Measurements from ENCODE around the gene ZNF526.

ZNF526 gene

DNA sequence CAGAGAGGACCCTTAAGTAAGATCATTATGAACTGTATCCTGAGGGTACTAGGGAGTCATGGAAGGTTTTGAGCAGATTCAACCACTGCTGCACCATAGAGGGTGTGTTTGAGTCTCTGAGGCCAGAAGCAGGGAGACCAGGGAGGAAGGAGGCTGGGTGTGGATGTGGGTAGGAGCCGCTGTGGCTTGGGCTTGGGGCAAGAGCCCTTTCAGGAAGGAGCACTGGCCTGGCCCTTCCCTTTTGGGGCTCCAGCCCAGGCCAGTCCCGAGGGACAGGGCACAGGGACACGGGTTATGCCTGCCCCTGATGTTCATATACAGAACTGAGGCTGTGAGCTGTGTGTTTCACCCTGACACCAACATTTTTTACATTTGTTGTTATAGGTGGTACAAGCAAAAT, 56.2 kb downstream of the ZNF526 start:
- Histone ChIP-seq H3K4me1 (ENCODE audit: insufficient read depth, low read length, severe bottlenecking) (peaks cover 20% of the 10 kb centered on the region), H2AFZ (ENCODE audit: low read length) (no peak overlapping the region), H3F3A (ENCODE audit: insufficient read depth, low read length) (no peaks in the 10 kb centered on the region), H3K27ac (ENCODE audit: low read depth, low read length, poor library complexity, severe bottlenecking) (no peak overlapping the region), H3K27me3 (ENCODE audit: insufficient read depth, low read length) (no peaks in the 10 kb centered on the region), H3K36me3 (ENCODE audit: insufficient read depth, low read length) (peaks cover 4% of the 10 kb centered on the region; the same call in 1 of the 2 replicates), H3K9ac (ENCODE audit: low read length) (no peak overlapping the region), H3K9me2 (ENCODE audit: low read depth, low read length) (no peaks in the 10 kb centered on the region), H3K79me2 (ENCODE audit: insufficient read depth, low read length) (no peaks in the 10 kb centered on the region), H3K4me2 (ENCODE audit: low read length) (no peak overlapping the region), H4K20me1 (ENCODE audit: insufficient read depth, low read length) (no peaks in the 10 kb centered on the region), H3K4me3 (ENCODE audit: low read depth, low read length, poor library complexity, severe bottlenecking) (no peak overlapping the region), H3K9me3 (ENCODE audit: low read length) (no peaks in the 10 kb centered on the region)
- TF ChIP-seq, protein P1, sequence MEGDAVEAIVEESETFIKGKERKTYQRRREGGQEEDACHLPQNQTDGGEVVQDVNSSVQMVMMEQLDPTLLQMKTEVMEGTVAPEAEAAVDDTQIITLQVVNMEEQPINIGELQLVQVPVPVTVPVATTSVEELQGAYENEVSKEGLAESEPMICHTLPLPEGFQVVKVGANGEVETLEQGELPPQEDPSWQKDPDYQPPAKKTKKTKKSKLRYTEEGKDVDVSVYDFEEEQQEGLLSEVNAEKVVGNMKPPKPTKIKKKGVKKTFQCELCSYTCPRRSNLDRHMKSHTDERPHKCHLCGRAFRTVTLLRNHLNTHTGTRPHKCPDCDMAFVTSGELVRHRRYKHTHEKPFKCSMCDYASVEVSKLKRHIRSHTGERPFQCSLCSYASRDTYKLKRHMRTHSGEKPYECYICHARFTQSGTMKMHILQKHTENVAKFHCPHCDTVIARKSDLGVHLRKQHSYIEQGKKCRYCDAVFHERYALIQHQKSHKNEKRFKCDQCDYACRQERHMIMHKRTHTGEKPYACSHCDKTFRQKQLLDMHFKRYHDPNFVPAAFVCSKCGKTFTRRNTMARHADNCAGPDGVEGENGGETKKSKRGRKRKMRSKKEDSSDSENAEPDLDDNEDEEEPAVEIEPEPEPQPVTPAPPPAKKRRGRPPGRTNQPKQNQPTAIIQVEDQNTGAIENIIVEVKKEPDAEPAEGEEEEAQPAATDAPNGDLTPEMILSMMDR (IDR thresholded peaks at IDR 0.05; ENCODE audit: low read length), result no peak
- no peak for TF ChIP-seq EZH2 (IDR thresholded peaks at IDR 0.05; ENCODE audit: borderline replicate concordance, low read length)

DNA sequence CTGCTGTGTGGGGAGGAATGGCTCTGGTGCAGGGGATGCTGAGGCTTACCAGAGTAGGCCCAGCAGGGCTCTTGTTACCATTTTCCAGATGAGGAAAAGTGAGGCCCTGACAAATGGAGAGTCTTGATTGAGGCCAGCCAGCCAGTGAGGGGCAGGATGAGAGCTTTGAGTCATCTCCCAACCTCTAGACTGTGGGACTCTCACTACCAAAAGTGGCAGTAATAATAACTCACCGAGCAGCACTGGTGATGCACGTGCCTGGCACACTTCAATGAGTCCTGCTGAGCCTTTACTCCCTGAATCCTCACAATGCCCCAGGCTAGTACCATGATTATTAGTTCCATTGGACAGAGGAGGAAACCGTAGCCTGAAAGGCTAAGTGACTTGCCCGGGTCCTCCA, 56.7 kb downstream of the ZNF526 start:
- Histone ChIP-seq H3K4me1 (ENCODE audit: insufficient read depth, low read length, severe bottlenecking) (peaks cover 23% of the 10 kb centered on the region), H3K4me3 (ENCODE audit: low read depth, low read length, poor library complexity, severe bottlenecking) (no peak overlapping the region), H3K9ac (ENCODE audit: low read length) (no peak overlapping the region), H3K4me2 (ENCODE audit: low read length) (no peak overlapping the region), H2AFZ (ENCODE audit: low read length) (no peak overlapping the region), H3K79me2 (ENCODE audit: insufficient read depth, low read length) (no peaks in the 10 kb centered on the region), H3F3A (ENCODE audit: insufficient read depth, low read length) (peaks cover under 1% of the 10 kb centered on the region; the same call in 1 of the 2 replicates), H3K9me3 (ENCODE audit: low read length) (no peaks in the 10 kb centered on the region), H3K36me3 (ENCODE audit: insufficient read depth, low read length) (peaks cover 4% of the 10 kb centered on the region; the same call in 1 of the 2 replicates), H3K27me3 (ENCODE audit: insufficient read depth, low read length) (no peaks in the 10 kb centered on the region), H3K27ac (ENCODE audit: low read depth, low read length, poor library complexity, severe bottlenecking) (no peak overlapping the region), H4K20me1 (ENCODE audit: insufficient read depth, low read length) (no peaks in the 10 kb centered on the region), H3K9me2 (ENCODE audit: low read depth, low read length) (no peaks in the 10 kb centered on the region)
- no peak for TF ChIP-seq EZH2 (IDR thresholded peaks at IDR 0.05; ENCODE audit: borderline replicate concordance, low read length)
- TF ChIP-seq, protein P1 (IDR thresholded peaks at IDR 0.05; ENCODE audit: low read length), result no peak
